Breast epithelium (tissue), 4 donors: ENCODE data around the gene TGDS. TPM values are rescaled to one million over a fixed set of nuclear protein-coding genes. Genes with fewer than 3 reads are reported as not detected.

Experiments
- DNase-seq, 2 donors: peaks; one replicate each; pipeline ENCODE4 v3.0.0-alpha.2; 2019; ENCODE audit warnings: low spot score in 2 of 2
- H3K27ac ChIP-seq, 2 donors: fragments of 200-600 bp; sonication (generic) in 1 of 2; one replicate each; pipeline ENCODE4 v1.5.1; 2016 to 2019; ENCODE audit warnings: mild to moderate bottlenecking in 1 of 2
- H3K27me3 ChIP-seq, 2 donors: fragments of 200-600 bp; sonication (generic) in 1 of 2; one replicate each; pipeline versions ENCODE4 v1.5.1 to v1.6.0; 2017 to 2019; ENCODE audit warnings: control low read depth in 1 of 2, mild to moderate bottlenecking in 1 of 2
- H3K36me3 ChIP-seq: fragments of 200-600 bp; one replicate; pipeline ENCODE4 v1.5.1; 2019
- H3K4me1 ChIP-seq, 2 donors: fragments of 200-600 bp; sonication (generic); one replicate each; pipeline ENCODE4 v1.5.1; 2016 to 2019; ENCODE audit warnings: control low read depth in 1 of 2
- H3K4me3 ChIP-seq, 3 donors: fragments of 200-600 bp; sonication (generic); 1 replicate in 2 of 3; 2 replicates in 1 of 3; pipeline ENCODE4 v1.5.1; 2016 to 2019; ENCODE audit warnings: mild to moderate bottlenecking in 3 of 3, moderate library complexity in 2 of 3
- H3K9me3 ChIP-seq, 2 donors: fragments of 200-600 bp; sonication (generic) in 1 of 2; one replicate each; pipeline ENCODE4 v1.5.1; 2016 to 2019; ENCODE audit warnings: control low read depth in 1 of 2
- POLR2A ChIP-seq: fragments of 450-650 bp; IDR thresholded peaks from one replicate; pipeline ENCODE4 v1.6.1; 2016; ENCODE audit warnings: antibody characterized with exemption, mild to moderate bottlenecking, moderate library complexity
- POLR2AphosphoS5 ChIP-seq, 3 donors: sonication (generic); formaldehyde crosslinking; IDR thresholded peaks; one replicate each; pipeline ENCODE4 v1.6.1; 2017; ENCODE audit warnings: antibody characterized with exemption in 3 of 3
- intact Hi-C: fragments of 100-400 bp; cut with DNase I; formaldehyde crosslinking; loops from one replicate; pipeline ENCODE4 v1.15.1; 2023; ENCODE audit warnings: low total_unique reads
- total RNA-seq, 3 donors: library from RNA; depleted of rRNA; stranded (reverse); fragments of >200 nt; gene quantifications; one replicate each; pipeline ENCODE4 v1.1.0, GENCODE V29; 2016
- TF ChIP-seq, protein P1 (sequence below), 3 donors: fragments of 450-650 bp; IDR thresholded peaks; one replicate each; pipeline ENCODE4 v1.5.1; 2016 to 2017; ENCODE audit warnings: antibody characterized with exemption in 3 of 3, mild to moderate bottlenecking in 3 of 3, moderate library complexity in 3 of 3

TGDS gene
- total RNA-seq, 3 donors from 2014 or later, result 12.1 to 21.2 (median 12.5) TPM

DNA sequence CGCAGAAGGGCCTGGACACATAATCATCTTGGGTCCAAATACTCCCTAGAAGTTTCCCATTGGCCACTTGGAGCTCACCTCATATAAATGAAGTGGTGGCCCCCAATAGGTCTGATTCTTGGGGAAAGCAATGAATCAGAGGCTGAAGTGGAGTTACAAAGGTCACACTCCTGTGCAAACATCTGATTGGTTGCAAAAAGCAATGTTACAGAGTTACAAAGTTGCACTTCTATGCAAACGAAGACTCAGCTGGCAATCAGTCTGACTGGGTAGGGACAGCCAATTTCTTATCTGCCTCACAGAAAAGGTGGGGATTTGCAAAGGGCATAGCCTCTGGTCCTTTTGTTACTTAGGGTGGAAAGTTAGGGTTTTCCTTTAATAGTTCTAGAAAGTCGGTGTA lies 3.9 kb upstream of the TGDS start:
- Histone ChIP-seq H3K36me3 (no peaks in the 10 kb centered on the region), H3K27me3 (no peaks in the 10 kb centered on the region), H3K9me3 (no peaks in the 10 kb centered on the region), H3K27ac (no peak overlapping the region), H3K4me1 (peaks cover 3 to 7% of the 10 kb centered on the region in 2 donors), H3K4me3 (no peak overlapping the region)
- no peak for DNase-seq
- intact Hi-C loops, result no loop called here
- TF ChIP-seq, protein P1, sequence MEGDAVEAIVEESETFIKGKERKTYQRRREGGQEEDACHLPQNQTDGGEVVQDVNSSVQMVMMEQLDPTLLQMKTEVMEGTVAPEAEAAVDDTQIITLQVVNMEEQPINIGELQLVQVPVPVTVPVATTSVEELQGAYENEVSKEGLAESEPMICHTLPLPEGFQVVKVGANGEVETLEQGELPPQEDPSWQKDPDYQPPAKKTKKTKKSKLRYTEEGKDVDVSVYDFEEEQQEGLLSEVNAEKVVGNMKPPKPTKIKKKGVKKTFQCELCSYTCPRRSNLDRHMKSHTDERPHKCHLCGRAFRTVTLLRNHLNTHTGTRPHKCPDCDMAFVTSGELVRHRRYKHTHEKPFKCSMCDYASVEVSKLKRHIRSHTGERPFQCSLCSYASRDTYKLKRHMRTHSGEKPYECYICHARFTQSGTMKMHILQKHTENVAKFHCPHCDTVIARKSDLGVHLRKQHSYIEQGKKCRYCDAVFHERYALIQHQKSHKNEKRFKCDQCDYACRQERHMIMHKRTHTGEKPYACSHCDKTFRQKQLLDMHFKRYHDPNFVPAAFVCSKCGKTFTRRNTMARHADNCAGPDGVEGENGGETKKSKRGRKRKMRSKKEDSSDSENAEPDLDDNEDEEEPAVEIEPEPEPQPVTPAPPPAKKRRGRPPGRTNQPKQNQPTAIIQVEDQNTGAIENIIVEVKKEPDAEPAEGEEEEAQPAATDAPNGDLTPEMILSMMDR (IDR thresholded peaks at IDR 0.05), result no peak
- TF ChIP-seq POLR2A, result no peak

DNA sequence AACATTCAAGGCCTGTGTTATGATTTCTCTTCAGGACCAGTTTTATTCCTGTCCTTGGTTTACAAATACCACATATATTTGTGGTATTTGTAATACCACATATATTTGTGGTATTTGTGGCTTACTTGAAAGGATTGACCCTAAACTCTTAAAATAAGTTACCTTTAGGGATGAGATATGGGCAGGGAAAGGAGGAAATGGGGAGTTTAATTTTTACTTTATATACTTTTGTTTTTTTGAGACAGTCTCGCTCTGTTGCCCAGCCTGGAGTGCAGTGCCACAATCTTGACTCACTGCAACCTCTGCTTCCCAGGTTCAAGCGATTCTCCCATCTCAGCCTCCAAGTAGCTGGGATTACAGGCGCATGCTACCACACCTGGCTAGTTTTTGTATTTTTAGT lies 2.3 kb upstream of the TGDS start:
- intact Hi-C loops, result no loop called here
- no peak for TF ChIP-seq POLR2A
- TF ChIP-seq, protein P1 (IDR thresholded peaks at IDR 0.05), result no peak
- TF ChIP-seq POLR2AphosphoS5 (IDR thresholded peaks at IDR 0.05), result no peak
- DNase-seq, result no peak
- Histone ChIP-seq H3K9me3 (no peaks in the 10 kb centered on the region), H3K27me3 (no peaks in the 10 kb centered on the region), H3K4me3 (no peak overlapping the region), H3K4me1 (peaks cover 7 to 13% of the 10 kb centered on the region in 2 donors), H3K36me3 (no peaks in the 10 kb centered on the region), H3K27ac (no peak overlapping the region)

DNA sequence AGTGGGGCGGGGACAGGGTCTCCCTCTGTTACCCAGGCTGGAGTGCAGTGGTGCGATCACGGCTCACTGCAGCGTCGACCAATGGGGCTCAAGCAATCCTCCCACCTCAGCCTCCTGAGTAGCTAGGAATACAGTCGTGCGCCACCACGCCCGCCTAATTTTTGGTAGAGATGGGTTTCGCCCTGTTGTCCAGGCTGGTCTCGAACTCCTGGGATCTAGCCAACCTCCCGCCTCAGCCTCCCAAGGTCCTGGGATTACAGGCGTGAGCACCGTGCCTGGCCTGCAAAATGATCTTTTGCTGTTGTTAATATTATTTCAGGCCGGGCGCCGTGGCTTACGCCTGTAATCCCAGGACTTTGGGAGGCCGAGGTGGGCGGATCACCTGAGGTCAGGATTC lies 621 bp upstream of the TGDS start:
- H3K36me3 ChIP-seq, result no peaks in the 10 kb centered on the region
- peak overlapping the region in 1 of 2 donors; percentile 76 for H3K27ac ChIP-seq
- no peaks in the 10 kb centered on the region for H3K9me3 ChIP-seq
- intact Hi-C loops, result no loop called here
- no peaks in the 10 kb centered on the region for H3K27me3 ChIP-seq
- H3K4me3 ChIP-seq, result peak overlapping the region; percentile 77 to 95 (median 93)
- no peak for DNase-seq
- H3K4me1 ChIP-seq, result peaks cover 4 to 13% of the 10 kb centered on the region in 2 donors
- TF ChIP-seq, protein P1 (IDR thresholded peaks at IDR 0.05), result no peak
- TF ChIP-seq POLR2AphosphoS5 (IDR thresholded peaks at IDR 0.05) (no peak), POLR2A (no peak)

DNA sequence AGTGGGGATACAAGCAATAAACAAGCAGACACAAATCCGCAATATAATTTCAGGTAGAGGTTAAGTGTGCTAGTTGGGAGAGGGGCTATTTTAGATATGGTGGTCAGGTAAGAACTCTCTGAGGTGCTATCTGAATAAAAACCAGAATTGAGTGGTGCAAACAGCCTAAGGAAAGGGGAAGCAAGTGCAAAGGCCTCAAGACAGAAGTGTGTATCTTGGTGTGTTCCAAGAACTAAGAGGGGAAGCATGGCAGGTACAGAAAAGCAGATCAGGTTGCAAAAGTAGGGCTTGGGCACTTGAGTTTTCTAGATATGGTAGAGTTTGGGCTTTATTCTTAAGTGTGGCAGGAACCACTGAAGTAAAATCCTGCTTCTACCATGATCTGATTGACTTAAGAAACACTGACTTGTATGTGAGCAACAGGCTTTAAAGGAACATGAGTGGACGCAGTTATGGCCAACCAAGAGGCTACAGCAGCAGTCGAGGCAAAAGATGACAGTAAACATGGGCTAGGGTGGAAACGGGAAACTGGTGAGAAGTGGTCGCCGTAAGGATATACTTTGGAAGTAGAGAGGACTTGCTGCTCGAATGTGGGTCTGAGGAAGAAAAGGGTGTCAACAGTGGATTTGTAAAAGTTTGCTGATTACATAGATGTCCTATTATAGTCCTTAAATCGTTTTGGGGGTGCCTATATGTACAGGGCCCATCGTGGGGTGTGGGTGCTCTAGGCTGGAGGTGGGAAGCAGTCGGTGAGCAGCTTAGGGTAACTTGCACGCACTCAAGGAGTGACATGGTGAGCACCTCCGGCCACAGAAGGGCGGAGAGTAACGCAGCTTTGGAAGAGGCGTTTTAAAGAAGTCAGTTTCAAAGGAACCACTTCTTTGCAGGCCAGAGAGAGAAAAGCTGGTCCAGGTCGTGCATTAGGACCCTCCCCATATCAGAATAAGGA lies 677 bp downstream of the TGDS start:
- Histone ChIP-seq H3K27ac (peak overlapping the region; percentile 76 to 85), H3K36me3 (no peaks in the 10 kb centered on the region), H3K27me3 (no peaks in the 10 kb centered on the region), H3K4me1 (peaks cover 4 to 13% of the 10 kb centered on the region in 2 donors), H3K9me3 (no peaks in the 10 kb centered on the region), H3K4me3 (peak overlapping the region; percentile 77 to 95 (median 93))
- TF ChIP-seq, protein P1 (IDR thresholded peaks at IDR 0.05), result no peak
- TF ChIP-seq POLR2AphosphoS5 (IDR thresholded peaks at IDR 0.05) (no peak), POLR2A (no peak)
- intact Hi-C loops, result no loop called here
- DNase-seq, result no peak

- TF ChIP-seq POLR2AphosphoS5 (IDR thresholded peaks at IDR 0.05) (no peak), POLR2A (no peak)
- TF ChIP-seq, protein P1 (IDR thresholded peaks at IDR 0.05), result no peak
- Histone ChIP-seq H3K36me3 (no peaks in the 10 kb centered on the region), H3K27me3 (no peaks in the 10 kb centered on the region), H3K4me1 (peaks cover 4 to 13% of the 10 kb centered on the region in 2 donors), H3K4me3 (no peak overlapping the region), H3K9me3 (no peaks in the 10 kb centered on the region), H3K27ac (no peak overlapping the region)
- intact Hi-C loops, result no loop called here
- DNase-seq, result no peak
Observed at GRCh38 chr13:94590744-94591143, 5.2 kb downstream of the TGDS start.
